Activated T-cell treated with anti-CD3 and anti-CD28 coated beads, Interleukin-2, amount 50 U/mL, for 24 hours (primary cell): ENCODE data around the gene HNF1A.

Experiments
- DNase-seq: peaks from one replicate; pipeline ENCODE4 v3.0.0-alpha.2; 2020
- H3K27ac Mint-ChIP-seq: 2 replicates; pipeline ENCODE4 v1.8.0; 2020; ENCODE audit warnings: mild to moderate bottlenecking, mixed read lengths
- H3K27me3 Mint-ChIP-seq: 2 replicates; pipeline ENCODE4 v1.8.0; 2020; ENCODE audit warnings: mixed read lengths
- H3K36me3 Mint-ChIP-seq: 2 replicates; pipeline ENCODE4 v1.8.0; 2020; ENCODE audit warnings: low read depth, mixed read lengths
- H3K4me1 Mint-ChIP-seq: 2 replicates; pipeline ENCODE4 v1.8.0; 2020; ENCODE audit warnings: low read depth, mixed read lengths
- H3K4me3 Mint-ChIP-seq: 2 replicates; pipeline ENCODE4 v1.8.0; 2020; ENCODE audit warnings: mild to moderate bottlenecking, moderate library complexity, mixed read lengths
- H3K9me3 Mint-ChIP-seq: 2 replicates; pipeline ENCODE4 v1.8.0; 2020; ENCODE audit warnings: mixed read lengths

Gene HNF1A

DNA sequence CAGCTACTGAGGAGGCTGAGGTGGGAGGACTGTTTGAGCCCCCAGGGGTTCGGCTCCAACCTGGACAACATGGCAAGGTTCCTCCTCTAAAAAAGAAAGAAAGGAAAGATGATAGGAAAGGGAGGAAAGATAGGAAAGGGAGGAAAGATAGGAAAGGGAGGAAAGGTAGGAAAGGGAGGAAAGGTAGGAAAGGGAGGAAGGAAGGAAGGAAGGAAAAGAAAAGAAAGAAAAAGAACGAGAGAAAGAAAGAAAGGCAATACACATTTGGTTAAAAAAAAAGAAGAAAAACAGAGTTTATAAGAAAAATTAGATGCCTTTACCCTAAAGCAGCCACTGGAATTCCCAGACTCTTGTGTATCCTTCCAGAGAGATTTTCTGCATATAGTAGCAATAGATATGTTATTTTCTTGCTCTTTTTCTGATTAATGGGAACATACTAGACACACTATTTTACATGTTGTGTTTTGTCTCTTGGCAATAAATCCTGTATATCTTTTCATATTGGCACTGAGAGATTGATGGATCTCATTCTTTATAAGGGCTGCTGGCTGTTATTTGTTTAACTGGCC is 12.2 kb downstream of the HNF1A start:
- Mint-ChIP-seq H3K4me1 (no peaks in the 10 kb centered on the region), H3K4me3 (no peak overlapping the region), H3K27ac (no peak overlapping the region), H3K36me3 (no peaks in the 10 kb centered on the region), H3K9me3 (no peaks in the 10 kb centered on the region), H3K27me3 (peaks cover 4% of the 10 kb centered on the region)
- no peak for DNase-seq

DNA sequence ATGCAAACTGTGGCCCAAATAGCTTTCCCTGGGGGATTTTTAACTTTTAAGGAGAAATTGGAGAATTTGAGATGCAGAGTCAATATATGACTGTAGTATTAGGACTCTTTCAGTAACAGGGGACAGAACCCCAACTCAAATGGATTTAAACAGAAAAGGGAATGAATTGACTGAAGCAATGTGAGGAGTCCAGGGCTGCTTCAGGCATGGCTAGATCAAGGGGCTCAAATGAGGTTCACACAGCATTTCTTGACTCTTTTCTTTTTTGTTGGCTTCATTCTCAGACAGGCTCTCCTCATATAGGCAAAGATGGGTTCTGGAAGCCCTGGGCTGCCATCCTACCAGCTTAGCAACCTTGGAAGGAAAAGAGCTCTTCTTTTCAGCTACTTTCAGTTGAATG is 13.6 kb downstream of the HNF1A start:
- Mint-ChIP-seq H3K27me3 (peaks cover 4% of the 10 kb centered on the region), H3K27ac (no peak overlapping the region), H3K9me3 (no peaks in the 10 kb centered on the region), H3K4me1 (no peaks in the 10 kb centered on the region), H3K4me3 (no peak overlapping the region), H3K36me3 (no peaks in the 10 kb centered on the region)
- no peak for DNase-seq

DNA sequence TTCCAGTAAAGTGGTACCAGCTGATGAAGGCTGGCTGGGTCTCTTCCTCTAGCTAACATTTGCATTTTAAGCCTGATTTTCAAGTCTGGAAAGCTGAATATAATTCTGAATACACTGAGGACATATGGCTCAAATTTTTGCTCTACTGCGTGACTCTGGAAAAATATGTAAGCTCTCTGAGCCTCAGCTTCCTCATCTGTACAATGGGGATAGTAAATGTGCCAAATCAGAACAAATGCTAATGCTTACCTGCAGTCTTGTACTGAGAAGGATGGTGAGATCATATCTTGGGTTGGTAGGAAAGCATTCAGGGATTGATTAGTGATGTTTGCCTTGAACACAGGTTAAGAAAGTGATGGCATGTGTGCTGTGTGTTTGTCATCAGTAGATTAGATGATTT is 14.6 kb downstream of the HNF1A start:
- Mint-ChIP-seq H3K27ac (no peak overlapping the region), H3K36me3 (no peaks in the 10 kb centered on the region), H3K9me3 (no peaks in the 10 kb centered on the region), H3K4me1 (no peaks in the 10 kb centered on the region), H3K4me3 (no peak overlapping the region), H3K27me3 (peaks cover 4% of the 10 kb centered on the region)
- no peak for DNase-seq

DNA sequence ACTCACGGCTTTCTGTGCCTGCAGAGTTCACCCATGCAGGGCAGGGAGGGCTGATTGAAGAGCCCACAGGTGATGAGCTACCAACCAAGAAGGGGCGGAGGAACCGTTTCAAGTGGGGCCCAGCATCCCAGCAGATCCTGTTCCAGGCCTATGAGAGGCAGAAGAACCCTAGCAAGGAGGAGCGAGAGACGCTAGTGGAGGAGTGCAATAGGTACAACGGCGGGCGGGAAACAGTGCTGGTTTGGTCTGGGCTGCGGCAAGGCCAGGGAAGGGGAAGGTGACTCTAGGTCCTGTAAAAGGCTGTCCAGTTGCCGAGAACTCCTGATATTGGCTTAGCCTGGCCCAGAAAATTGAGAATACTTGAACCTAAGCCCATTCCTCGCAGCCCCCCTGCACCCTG is 15.2 kb downstream of the HNF1A start:
- no peaks in the 10 kb centered on the region for H3K36me3 Mint-ChIP-seq
- peaks cover 4% of the 10 kb centered on the region for H3K27me3 Mint-ChIP-seq
- H3K27ac Mint-ChIP-seq = no peak overlapping the region
- no peaks in the 10 kb centered on the region for H3K4me1 Mint-ChIP-seq
- H3K4me3 Mint-ChIP-seq = no peak overlapping the region
- no peaks in the 10 kb centered on the region for H3K9me3 Mint-ChIP-seq
- no peak for DNase-seq

DNA sequence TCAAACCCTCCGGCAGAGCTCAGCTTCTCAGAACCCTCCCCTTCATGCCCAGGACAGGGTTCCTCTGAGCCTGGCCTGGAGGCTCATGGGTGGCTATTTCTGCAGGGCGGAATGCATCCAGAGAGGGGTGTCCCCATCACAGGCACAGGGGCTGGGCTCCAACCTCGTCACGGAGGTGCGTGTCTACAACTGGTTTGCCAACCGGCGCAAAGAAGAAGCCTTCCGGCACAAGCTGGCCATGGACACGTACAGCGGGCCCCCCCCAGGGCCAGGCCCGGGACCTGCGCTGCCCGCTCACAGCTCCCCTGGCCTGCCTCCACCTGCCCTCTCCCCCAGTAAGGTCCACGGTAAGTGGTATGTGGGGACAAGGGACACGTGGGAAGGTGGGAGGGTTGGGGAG is 15.7 kb downstream of the HNF1A start:
- H3K4me3 Mint-ChIP-seq = no peak overlapping the region
- DNase-seq = no peak
- H3K4me1 Mint-ChIP-seq = no peaks in the 10 kb centered on the region
- H3K9me3 Mint-ChIP-seq = no peaks in the 10 kb centered on the region
- peaks cover 4% of the 10 kb centered on the region for H3K27me3 Mint-ChIP-seq
- no peaks in the 10 kb centered on the region for H3K36me3 Mint-ChIP-seq
- H3K27ac Mint-ChIP-seq = no peak overlapping the region

DNA sequence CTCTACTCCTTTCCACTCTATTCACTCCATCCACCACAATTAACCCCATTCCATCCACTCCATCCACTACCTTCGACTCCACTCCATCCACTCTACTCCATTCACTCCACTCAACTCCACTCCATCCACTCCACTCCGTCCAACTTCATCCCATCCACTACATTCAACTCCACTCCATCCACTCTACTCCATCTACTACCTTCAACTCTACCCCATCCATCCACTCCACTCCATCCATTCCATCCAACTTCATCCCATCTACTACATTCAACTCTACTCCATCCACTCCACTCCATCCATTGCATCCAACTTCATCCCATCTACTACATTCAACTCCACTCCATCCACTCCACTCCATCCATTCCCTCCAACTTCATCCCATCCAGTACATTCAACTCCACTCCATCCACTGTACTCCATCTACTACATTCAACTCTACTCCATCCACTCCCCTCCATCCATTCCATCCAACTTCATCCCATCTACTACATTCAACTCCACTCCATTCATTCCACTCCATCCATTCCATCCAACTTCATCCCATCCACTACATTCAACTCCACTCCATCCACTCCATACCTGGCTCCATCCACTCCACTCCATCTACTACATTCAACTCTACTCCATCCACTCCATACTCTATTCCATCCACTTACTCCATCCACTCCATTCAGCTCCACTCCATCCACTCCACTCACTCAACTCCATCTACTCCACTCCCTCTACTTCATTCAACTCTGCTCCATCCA is 16.4 kb downstream of the HNF1A start:
- Mint-ChIP-seq H3K27ac (no peak overlapping the region), H3K27me3 (no peaks in the 10 kb centered on the region)
- DNase-seq = no peak

DNA sequence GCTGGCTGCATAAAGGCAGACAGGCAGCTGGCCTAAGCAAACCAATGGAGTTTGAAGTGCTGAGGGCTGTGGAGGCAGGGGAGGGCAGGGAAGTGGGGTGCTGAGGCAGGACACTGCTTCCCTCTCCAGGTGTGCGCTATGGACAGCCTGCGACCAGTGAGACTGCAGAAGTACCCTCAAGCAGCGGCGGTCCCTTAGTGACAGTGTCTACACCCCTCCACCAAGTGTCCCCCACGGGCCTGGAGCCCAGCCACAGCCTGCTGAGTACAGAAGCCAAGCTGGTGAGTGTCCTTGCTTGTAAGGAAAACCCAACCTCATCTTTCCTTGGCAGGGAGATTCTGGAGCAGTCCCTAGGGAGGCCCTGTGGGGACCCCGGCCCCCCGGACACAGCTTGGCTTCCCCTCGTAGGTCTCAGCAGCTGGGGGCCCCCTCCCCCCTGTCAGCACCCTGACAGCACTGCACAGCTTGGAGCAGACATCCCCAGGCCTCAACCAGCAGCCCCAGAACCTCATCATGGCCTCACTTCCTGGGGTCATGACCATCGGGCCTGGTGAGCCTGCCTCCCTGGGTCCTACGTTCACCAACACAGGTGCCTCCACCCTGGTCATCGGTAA is 17.9 kb downstream of the HNF1A start:
- Mint-ChIP-seq H3K4me1 (no peaks in the 10 kb centered on the region), H3K4me3 (no peak overlapping the region), H3K27me3 (no peaks in the 10 kb centered on the region), H3K9me3 (no peaks in the 10 kb centered on the region), H3K36me3 (no peaks in the 10 kb centered on the region), H3K27ac (no peak overlapping the region)
- no peak for DNase-seq

More for the DNA sequence above, 16.4 kb downstream of the HNF1A start:
- no peaks in the 10 kb centered on the region for H3K4me1 Mint-ChIP-seq
- no peaks in the 10 kb centered on the region for H3K36me3 Mint-ChIP-seq
- H3K9me3 Mint-ChIP-seq = no peaks in the 10 kb centered on the region
- no peak overlapping the region for H3K4me3 Mint-ChIP-seq

DNA sequence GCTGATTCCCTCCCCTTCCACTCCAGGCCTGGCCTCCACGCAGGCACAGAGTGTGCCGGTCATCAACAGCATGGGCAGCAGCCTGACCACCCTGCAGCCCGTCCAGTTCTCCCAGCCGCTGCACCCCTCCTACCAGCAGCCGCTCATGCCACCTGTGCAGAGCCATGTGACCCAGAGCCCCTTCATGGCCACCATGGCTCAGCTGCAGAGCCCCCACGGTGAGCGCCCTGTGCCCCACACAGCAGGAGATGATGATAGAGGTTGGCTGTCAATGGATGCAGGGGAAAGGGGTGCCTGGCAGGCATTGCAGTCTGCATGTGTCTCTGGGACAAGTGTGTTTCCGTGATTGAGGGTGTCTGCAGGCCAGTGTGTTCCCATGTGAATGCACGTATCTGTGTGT is 19.1 kb downstream of the HNF1A start:
- Mint-ChIP-seq H3K36me3 (peaks cover 11% of the 10 kb centered on the region), H3K27me3 (no peaks in the 10 kb centered on the region), H3K9me3 (no peaks in the 10 kb centered on the region), H3K4me3 (no peak overlapping the region), H3K4me1 (no peaks in the 10 kb centered on the region), H3K27ac (no peak overlapping the region)
- no peak for DNase-seq

DNA sequence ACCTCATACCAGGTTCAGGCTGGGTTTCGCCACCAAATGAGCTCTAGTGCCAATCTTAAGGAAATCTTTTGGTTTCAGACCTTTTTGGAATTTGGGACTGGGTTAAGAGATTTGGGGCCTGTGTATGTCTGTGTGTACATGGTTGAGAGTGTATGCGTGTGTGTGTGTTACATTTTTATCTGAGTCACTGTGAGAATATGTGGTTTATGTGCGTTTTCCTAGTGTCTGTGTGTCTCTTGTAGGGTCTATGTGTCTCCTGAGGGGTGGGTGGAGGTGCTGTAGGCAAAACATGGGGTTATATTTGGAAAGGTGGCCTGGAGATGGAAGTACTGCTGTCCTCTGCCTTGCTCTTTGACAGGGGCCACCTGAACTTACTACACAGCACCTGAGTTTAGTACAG is 20.1 kb downstream of the HNF1A start:
- H3K36me3 Mint-ChIP-seq = peaks cover 21% of the 10 kb centered on the region
- H3K9me3 Mint-ChIP-seq = no peaks in the 10 kb centered on the region
- H3K27me3 Mint-ChIP-seq = no peaks in the 10 kb centered on the region
- no peak for DNase-seq
- no peak overlapping the region for H3K27ac Mint-ChIP-seq
- H3K4me3 Mint-ChIP-seq = no peak overlapping the region
- H3K4me1 Mint-ChIP-seq = no peaks in the 10 kb centered on the region

DNA sequence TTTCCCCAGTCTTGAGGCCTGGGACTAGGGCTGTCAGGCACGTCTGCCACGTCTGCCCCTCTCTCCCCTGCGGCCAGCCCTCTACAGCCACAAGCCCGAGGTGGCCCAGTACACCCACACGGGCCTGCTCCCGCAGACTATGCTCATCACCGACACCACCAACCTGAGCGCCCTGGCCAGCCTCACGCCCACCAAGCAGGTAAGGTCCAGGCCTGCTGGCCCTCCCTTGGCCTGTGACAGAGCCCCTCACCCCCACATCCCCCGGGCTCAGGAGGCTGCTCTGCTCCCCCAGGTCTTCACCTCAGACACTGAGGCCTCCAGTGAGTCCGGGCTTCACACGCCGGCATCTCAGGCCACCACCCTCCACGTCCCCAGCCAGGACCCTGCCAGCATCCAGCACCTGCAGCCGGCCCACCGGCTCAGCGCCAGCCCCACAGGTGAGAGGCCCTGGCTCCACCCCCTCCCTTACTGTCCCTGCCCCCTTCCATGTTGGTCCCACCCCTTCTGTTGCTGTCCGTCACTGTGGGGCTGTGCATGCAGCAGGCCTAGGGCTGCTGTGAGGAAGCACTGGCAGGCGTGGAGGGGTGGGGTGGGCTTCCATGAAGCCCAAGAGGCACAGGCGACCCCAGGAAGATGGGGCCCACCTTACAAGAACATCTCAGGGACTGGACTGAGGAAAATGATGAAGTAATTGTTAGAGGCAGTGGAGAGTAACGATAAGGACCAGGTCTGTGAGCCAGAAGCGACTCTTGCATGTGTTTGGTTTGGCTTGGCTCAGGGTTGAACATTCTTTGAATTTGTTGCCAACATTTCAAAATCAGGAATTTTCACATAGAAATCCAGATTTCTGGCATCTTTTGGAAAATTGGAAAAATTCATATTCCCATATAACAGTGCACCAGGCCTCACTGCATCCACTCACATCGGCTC is 21.1 kb downstream of the HNF1A start:
- Mint-ChIP-seq H3K4me3 (no peak overlapping the region), H3K36me3 (peaks cover 31% of the 10 kb centered on the region), H3K27me3 (no peaks in the 10 kb centered on the region), H3K4me1 (no peaks in the 10 kb centered on the region), H3K27ac (no peak overlapping the region), H3K9me3 (no peaks in the 10 kb centered on the region)
- no peak for DNase-seq

DNA sequence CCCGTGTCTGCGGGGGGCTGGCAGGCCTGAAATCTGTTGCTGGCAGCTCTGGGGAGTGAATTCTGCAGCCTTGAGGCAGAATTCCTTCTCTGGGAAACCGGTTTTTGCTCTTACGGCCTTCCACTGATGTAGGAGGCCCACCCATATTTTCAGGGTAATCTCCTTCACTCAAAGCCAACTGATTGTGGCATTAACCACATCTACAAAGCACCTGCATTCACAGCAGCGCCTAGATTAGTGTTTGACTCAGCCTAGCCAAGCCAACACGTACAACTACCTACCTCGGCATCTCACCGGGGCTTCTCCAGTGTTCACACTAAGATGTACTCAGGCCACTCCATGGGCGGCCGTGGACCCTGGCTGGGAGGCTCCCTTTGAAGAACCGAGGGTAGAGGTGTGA is 22.2 kb downstream of the HNF1A start:
- Mint-ChIP-seq H3K9me3 (no peaks in the 10 kb centered on the region), H3K4me3 (no peak overlapping the region), H3K4me1 (peaks cover 2% of the 10 kb centered on the region), H3K27me3 (no peaks in the 10 kb centered on the region), H3K36me3 (peaks cover 40% of the 10 kb centered on the region), H3K27ac (no peak overlapping the region)
- no peak for DNase-seq

DNA sequence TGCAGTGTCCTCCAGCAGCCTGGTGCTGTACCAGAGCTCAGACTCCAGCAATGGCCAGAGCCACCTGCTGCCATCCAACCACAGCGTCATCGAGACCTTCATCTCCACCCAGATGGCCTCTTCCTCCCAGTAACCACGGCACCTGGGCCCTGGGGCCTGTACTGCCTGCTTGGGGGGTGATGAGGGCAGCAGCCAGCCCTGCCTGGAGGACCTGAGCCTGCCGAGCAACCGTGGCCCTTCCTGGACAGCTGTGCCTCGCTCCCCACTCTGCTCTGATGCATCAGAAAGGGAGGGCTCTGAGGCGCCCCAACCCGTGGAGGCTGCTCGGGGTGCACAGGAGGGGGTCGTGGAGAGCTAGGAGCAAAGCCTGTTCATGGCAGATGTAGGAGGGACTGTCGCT is 22.7 kb downstream of the HNF1A start:
- no peak overlapping the region for H3K27ac Mint-ChIP-seq
- peaks cover 3% of the 10 kb centered on the region for H3K4me1 Mint-ChIP-seq
- no peak for DNase-seq
- H3K9me3 Mint-ChIP-seq = no peaks in the 10 kb centered on the region
- peaks cover 45% of the 10 kb centered on the region for H3K36me3 Mint-ChIP-seq
- no peaks in the 10 kb centered on the region for H3K27me3 Mint-ChIP-seq
- no peak overlapping the region for H3K4me3 Mint-ChIP-seq

DNA sequence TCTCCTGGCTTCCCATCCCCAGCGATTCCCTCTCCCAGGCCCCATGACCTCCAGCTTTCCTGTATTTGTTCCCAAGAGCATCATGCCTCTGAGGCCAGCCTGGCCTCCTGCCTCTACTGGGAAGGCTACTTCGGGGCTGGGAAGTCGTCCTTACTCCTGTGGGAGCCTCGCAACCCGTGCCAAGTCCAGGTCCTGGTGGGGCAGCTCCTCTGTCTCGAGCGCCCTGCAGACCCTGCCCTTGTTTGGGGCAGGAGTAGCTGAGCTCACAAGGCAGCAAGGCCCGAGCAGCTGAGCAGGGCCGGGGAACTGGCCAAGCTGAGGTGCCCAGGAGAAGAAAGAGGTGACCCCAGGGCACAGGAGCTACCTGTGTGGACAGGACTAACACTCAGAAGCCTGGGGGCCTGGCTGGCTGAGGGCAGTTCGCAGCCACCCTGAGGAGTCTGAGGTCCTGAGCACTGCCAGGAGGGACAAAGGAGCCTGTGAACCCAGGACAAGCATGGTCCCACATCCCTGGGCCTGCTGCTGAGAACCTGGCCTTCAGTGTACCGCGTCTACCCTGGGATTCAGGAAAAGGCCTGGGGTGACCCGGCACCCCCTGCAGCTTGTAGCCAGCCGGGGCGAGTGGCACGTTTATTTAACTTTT is 23.6 kb downstream of the HNF1A start:
- no peak overlapping the region for H3K27ac Mint-ChIP-seq
- no peak for DNase-seq
- H3K4me1 Mint-ChIP-seq = peaks cover 3% of the 10 kb centered on the region
- peaks cover 54% of the 10 kb centered on the region for H3K36me3 Mint-ChIP-seq
- H3K27me3 Mint-ChIP-seq = no peaks in the 10 kb centered on the region
- H3K9me3 Mint-ChIP-seq = no peaks in the 10 kb centered on the region
- H3K4me3 Mint-ChIP-seq = no peak overlapping the region

DNA sequence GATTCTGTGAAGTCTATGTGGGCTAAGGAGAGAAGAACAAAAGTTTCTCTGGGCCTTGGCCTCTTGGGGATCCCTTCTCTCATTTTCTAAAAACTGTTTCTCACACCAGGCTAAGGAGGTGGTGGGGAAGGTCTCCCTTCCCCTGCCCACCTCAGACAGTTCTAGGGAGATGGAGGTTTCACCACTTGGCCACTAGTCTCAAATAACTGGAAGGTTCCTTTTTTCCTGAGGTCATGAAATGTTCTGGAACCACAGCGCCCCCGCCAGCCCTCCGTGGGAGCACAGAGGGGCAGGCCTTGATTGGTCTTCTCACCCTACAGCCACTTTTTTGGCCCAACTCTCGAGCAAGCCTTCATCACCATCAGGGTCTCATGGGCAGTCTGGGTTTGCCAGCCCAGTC is 25.3 kb downstream of the HNF1A start:
- no peak overlapping the region for H3K4me3 Mint-ChIP-seq
- no peaks in the 10 kb centered on the region for H3K27me3 Mint-ChIP-seq

More for the DNA sequence above, 25.3 kb downstream of the HNF1A start:
- no peak overlapping the region for H3K27ac Mint-ChIP-seq
- peaks cover 70% of the 10 kb centered on the region for H3K36me3 Mint-ChIP-seq
- H3K9me3 Mint-ChIP-seq = no peaks in the 10 kb centered on the region
- DNase-seq = no peak
- H3K4me1 Mint-ChIP-seq = peaks cover 3% of the 10 kb centered on the region
